Suppressor macrophage (primary cell): ENCODE data around the gene NTN1.

Experiments
- DNase-seq, 4 experiments: peaks; one replicate each; pipeline ENCODE4 v3.0.0-alpha.2; 2020 to 2022

NTN1 gene

GRCh38 chr17:9283909-9284308 is 262.6 kb downstream of the NTN1 start:
- DNase-seq, result no peak

GRCh38 chr17:9284884-9285283 is 263.6 kb downstream of the NTN1 start:
- DNase-seq, result no peak

GRCh38 chr17:9285602-9286427 is 264.5 kb downstream of the NTN1 start:
- no peak for DNase-seq

GRCh38 chr17:9286434-9286833 is 265.1 kb downstream of the NTN1 start:
- no peak for DNase-seq

- no peak for DNase-seq
These were observed 266.0 kb downstream of the NTN1 start for GRCh38 chr17:9287306-9287705.

- no peak for DNase-seq
These were observed 268.9 kb downstream of the NTN1 start for GRCh38 chr17:9290226-9290613.

GRCh38 chr17:9291912-9292560 is 270.7 kb downstream of the NTN1 start:
- peak in 2 of 4 experiments; percentile 5 to 24 for DNase-seq

- no peak for DNase-seq
These were observed 271.2 kb downstream of the NTN1 start for GRCh38 chr17:9292561-9292941.
